GM12864 (cell line): ENCODE data around the gene UBE2I.

ENCODE experiments used
- DNase-seq: peaks from one replicate; pipeline ENCODE4 v3.0.0-alpha.2; 2011; ENCODE audit warnings: low read depth
- H3K4me3 ChIP-seq: 2 replicates; pipeline ENCODE4 v1.5.1; 2011; ENCODE audit warnings: mild to moderate bottlenecking, low read depth, low read length, control low read depth
- TF ChIP-seq, protein P1 (sequence below): IDR thresholded peaks from 2 replicates; pipeline ENCODE4 v1.5.1; 2011; ENCODE audit warnings: low read depth, mild to moderate bottlenecking, moderate library complexity, low read length, control low read depth, inconsistent platforms; ENCODE audit errors: missing control alignments

Gene UBE2I

DNA sequence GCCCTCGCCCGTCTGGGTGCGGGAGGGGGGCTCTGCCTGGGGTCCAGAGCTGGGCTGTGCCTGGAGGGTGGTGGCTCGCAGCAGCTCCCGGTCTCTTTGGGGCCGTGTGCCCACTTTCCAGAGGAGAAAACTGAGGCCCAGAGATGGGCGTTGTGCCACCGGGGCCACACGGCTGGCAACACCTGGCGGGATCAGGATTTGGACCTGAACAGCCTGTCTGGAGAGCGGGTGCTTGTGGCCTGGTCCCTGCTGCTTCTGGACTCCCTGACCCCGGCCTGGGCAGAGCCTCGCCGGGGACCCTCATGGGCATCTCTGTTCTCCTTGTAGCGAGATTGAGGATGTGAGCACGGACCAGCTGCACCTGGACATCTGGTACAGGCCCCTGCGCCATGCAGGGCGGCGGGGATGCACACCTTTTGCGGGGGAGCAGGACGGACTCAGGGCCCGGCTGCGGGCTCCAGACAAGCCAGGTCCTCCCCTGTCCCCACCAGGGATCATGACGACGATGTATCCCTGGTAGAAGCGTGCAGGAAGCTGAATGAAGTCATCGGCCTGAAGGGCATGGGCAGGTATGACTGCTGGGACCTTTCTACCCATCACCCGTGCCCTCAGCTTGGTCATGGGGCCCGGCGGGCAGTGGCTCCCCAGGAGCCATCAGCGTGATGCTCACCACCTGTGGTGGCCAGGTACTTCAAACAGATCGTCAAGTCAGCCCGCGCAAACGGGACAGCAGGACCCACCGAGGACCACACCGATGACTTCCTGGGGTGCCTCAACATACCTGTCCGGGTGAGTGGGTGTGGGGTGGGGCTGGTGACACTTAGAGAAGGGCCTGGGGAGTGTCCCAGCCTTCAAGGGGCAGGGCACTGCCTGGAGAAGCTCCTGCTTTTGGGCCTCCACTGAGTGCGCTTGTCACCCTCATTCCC is 32.3 kb downstream of the UBE2I start:
- DNase-seq = no peak
- H3K4me3 ChIP-seq = no peak overlapping the region
- TF ChIP-seq, protein P1, sequence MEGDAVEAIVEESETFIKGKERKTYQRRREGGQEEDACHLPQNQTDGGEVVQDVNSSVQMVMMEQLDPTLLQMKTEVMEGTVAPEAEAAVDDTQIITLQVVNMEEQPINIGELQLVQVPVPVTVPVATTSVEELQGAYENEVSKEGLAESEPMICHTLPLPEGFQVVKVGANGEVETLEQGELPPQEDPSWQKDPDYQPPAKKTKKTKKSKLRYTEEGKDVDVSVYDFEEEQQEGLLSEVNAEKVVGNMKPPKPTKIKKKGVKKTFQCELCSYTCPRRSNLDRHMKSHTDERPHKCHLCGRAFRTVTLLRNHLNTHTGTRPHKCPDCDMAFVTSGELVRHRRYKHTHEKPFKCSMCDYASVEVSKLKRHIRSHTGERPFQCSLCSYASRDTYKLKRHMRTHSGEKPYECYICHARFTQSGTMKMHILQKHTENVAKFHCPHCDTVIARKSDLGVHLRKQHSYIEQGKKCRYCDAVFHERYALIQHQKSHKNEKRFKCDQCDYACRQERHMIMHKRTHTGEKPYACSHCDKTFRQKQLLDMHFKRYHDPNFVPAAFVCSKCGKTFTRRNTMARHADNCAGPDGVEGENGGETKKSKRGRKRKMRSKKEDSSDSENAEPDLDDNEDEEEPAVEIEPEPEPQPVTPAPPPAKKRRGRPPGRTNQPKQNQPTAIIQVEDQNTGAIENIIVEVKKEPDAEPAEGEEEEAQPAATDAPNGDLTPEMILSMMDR = no peak

GRCh38 chr16:1342526-1343427 is 33.3 kb downstream of the UBE2I start:
- H3K4me3 ChIP-seq = peak overlapping the region; percentile 33; the same call in 1 of the 2 replicates
- DNase-seq = peak; percentile 90
- TF ChIP-seq, protein P1 = no peak

- no peak overlapping the region for H3K4me3 ChIP-seq
- TF ChIP-seq, protein P1 = no peak
- DNase-seq = no peak
Observed at GRCh38 chr16:1343428-1344242, 34.2 kb downstream of the UBE2I start.

GRCh38 chr16:1344499-1344898 is 35.1 kb downstream of the UBE2I start:
- TF ChIP-seq, protein P1 = no peak
- H3K4me3 ChIP-seq = no peak overlapping the region
- DNase-seq = no peak

DNA sequence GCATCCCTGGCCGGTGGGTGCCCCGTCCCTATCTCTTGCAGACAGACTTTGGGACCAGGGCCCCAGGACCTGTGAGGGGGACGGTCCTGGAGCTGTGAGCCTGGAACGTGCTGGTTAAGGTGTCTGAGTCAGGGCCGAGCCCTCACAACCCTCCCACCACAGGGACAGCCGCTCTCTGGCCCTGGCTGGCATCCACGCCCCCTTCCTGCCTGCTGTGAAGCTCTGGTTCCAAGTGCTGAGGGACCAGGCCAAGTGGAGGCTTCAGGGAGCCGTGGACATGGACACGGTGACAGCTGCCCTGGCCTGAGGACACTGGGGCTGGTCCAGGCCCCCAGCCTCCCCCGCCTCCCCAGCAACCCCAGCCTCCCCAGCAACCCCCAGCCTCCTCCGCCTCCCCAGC is 35.7 kb downstream of the UBE2I start:
- no peak for DNase-seq
- H3K4me3 ChIP-seq = no peak overlapping the region
- TF ChIP-seq, protein P1 = no peak

- H3K4me3 ChIP-seq = no peak overlapping the region
- TF ChIP-seq, protein P1 = no peak
- no peak for DNase-seq
Observed at GRCh38 chr16:1345651-1346421, 36.4 kb downstream of the UBE2I start.
